Suprapubic skin (tissue), 4 donors: Measurements from ENCODE around the gene CST5. TPM values are rescaled to one million over a fixed set of nuclear protein-coding genes. Genes with fewer than 3 reads are reported as not detected.

ENCODE experiments used
- DNase-seq, 2 donors: peaks; one replicate each; pipeline ENCODE4 v3.0.0-alpha.2; 2019; ENCODE audit warnings: low spot score in 2 of 2
- H3K27ac ChIP-seq: fragments of 200-600 bp; sonication (generic); one replicate; pipeline ENCODE4 v1.5.1; 2019
- H3K27me3 ChIP-seq: fragments of 200-600 bp; sonication (generic); one replicate; pipeline ENCODE4 v1.5.1; 2019
- H3K36me3 ChIP-seq: fragments of 200-600 bp; sonication (generic); one replicate; pipeline ENCODE4 v1.5.1; 2019
- H3K4me1 ChIP-seq: fragments of 200-600 bp; sonication (generic); one replicate; pipeline ENCODE4 v1.5.1; 2019
- H3K4me3 ChIP-seq: fragments of 200-600 bp; sonication (generic); one replicate; pipeline ENCODE4 v1.5.1; 2019; ENCODE audit warnings: mild to moderate bottlenecking
- H3K9me3 ChIP-seq: fragments of 200-600 bp; sonication (generic); one replicate; pipeline ENCODE4 v1.5.1; 2019
- EP300 ChIP-seq: sonication (generic); formaldehyde crosslinking; IDR thresholded peaks from one replicate; pipeline ENCODE4 v1.6.1; 2017; ENCODE audit warnings: antibody characterized with exemption
- POLR2A ChIP-seq, 2 donors: fragments of 450-650 bp; IDR thresholded peaks; one replicate each; pipeline ENCODE4 v1.6.1; 2017; ENCODE audit warnings: antibody characterized with exemption in 2 of 2, mild to moderate bottlenecking in 2 of 2, moderate library complexity in 2 of 2
- POLR2AphosphoS5 ChIP-seq, 3 donors: sonication (generic); formaldehyde crosslinking; IDR thresholded peaks; one replicate each; pipeline ENCODE4 v1.6.1; 2017; ENCODE audit warnings: antibody characterized with exemption in 3 of 3
- WGBS: methylation state at CpG from one replicate; pipeline ENCODE4 v1.1.5; 2018; 5-methylcytosine and 5-hydroxymethylcytosine counted together
- total RNA-seq, 4 donors: library from RNA; depleted of rRNA; stranded (reverse); fragments of >200 nt; gene quantifications; one replicate each; pipeline ENCODE4 v1.1.0, GENCODE V29; 2016
- TF ChIP-seq, protein P1 (sequence below), 2 donors: fragments of 200-600 bp in 1 of 2; fragments of 450-650 bp in 1 of 2; sonication (generic) in 1 of 2; IDR thresholded peaks; one replicate each; pipeline ENCODE4 v1.5.1; 2016 to 2019; ENCODE audit warnings: antibody characterized with exemption in 2 of 2, mild to moderate bottlenecking in 1 of 2, moderate library complexity in 1 of 2

The CST5 gene
- total RNA-seq, 4 donors from 2014 or later, result not detected

GRCh38 chr20:23925789-23926525 is 46.4 kb upstream of the CST5 start:
- no peak overlapping the region for H3K27ac ChIP-seq
- H3K4me3 ChIP-seq, result no peak overlapping the region
- H3K9me3 ChIP-seq, result no peaks in the 10 kb centered on the region
- DNase-seq, result no peak
- no peak for TF ChIP-seq EP300
- no peak for TF ChIP-seq POLR2A (IDR thresholded peaks at IDR 0.05)
- TF ChIP-seq, protein P1, sequence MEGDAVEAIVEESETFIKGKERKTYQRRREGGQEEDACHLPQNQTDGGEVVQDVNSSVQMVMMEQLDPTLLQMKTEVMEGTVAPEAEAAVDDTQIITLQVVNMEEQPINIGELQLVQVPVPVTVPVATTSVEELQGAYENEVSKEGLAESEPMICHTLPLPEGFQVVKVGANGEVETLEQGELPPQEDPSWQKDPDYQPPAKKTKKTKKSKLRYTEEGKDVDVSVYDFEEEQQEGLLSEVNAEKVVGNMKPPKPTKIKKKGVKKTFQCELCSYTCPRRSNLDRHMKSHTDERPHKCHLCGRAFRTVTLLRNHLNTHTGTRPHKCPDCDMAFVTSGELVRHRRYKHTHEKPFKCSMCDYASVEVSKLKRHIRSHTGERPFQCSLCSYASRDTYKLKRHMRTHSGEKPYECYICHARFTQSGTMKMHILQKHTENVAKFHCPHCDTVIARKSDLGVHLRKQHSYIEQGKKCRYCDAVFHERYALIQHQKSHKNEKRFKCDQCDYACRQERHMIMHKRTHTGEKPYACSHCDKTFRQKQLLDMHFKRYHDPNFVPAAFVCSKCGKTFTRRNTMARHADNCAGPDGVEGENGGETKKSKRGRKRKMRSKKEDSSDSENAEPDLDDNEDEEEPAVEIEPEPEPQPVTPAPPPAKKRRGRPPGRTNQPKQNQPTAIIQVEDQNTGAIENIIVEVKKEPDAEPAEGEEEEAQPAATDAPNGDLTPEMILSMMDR (IDR thresholded peaks at IDR 0.05), result no peak
- no peak for TF ChIP-seq POLR2AphosphoS5 (IDR thresholded peaks at IDR 0.05)
- H3K36me3 ChIP-seq, result no peaks in the 10 kb centered on the region
- H3K4me1 ChIP-seq, result peaks cover 3% of the 10 kb centered on the region
- WGBS, result 92% methylated on average over 5 of the region's 6 CpGs
- no peaks in the 10 kb centered on the region for H3K27me3 ChIP-seq

- TF ChIP-seq POLR2A (IDR thresholded peaks at IDR 0.05) (no peak), EP300 (no peak), POLR2AphosphoS5 (IDR thresholded peaks at IDR 0.05) (no peak)
- TF ChIP-seq, protein P1 (IDR thresholded peaks at IDR 0.05), result no peak
- peaks cover 15% of the 10 kb centered on the region for H3K4me1 ChIP-seq
- H3K9me3 ChIP-seq, result no peaks in the 10 kb centered on the region
- H3K27me3 ChIP-seq, result no peaks in the 10 kb centered on the region
- H3K27ac ChIP-seq, result no peak overlapping the region
- no peaks in the 10 kb centered on the region for H3K36me3 ChIP-seq
- WGBS, result 96% methylated on average over 2 of the region's 2 CpGs
- no peak for DNase-seq
- H3K4me3 ChIP-seq, result no peak overlapping the region
These were observed 45.2 kb upstream of the CST5 start for GRCh38 chr20:23924751-23925150.

- Histone ChIP-seq H3K4me1 (peaks cover 23% of the 10 kb centered on the region), H3K4me3 (no peak overlapping the region), H3K9me3 (no peaks in the 10 kb centered on the region), H3K27ac (no peak overlapping the region), H3K27me3 (no peaks in the 10 kb centered on the region), H3K36me3 (no peaks in the 10 kb centered on the region)
- TF ChIP-seq POLR2A (IDR thresholded peaks at IDR 0.05), result no peak
- TF ChIP-seq POLR2AphosphoS5 (IDR thresholded peaks at IDR 0.05), result no peak
- TF ChIP-seq, protein P1 (IDR thresholded peaks at IDR 0.05), result no peak
- no peak for TF ChIP-seq EP300
- DNase-seq, result no peak
- 69% methylated on average over 7 of the region's 7 CpGs for WGBS
These were observed 44.4 kb upstream of the CST5 start for GRCh38 chr20:23923891-23924435.

GRCh38 chr20:23923311-23923710 is 43.8 kb upstream of the CST5 start:
- H3K27ac ChIP-seq, result no peak overlapping the region
- WGBS, result 91% methylated on average over 6 of the region's 6 CpGs
- H3K4me3 ChIP-seq, result no peak overlapping the region
- peaks cover 24% of the 10 kb centered on the region for H3K4me1 ChIP-seq
- TF ChIP-seq POLR2A (IDR thresholded peaks at IDR 0.05) (no peak), EP300 (no peak), POLR2AphosphoS5 (IDR thresholded peaks at IDR 0.05) (no peak)
- TF ChIP-seq, protein P1 (IDR thresholded peaks at IDR 0.05), result no peak
- H3K9me3 ChIP-seq, result no peaks in the 10 kb centered on the region
- no peaks in the 10 kb centered on the region for H3K36me3 ChIP-seq
- no peaks in the 10 kb centered on the region for H3K27me3 ChIP-seq
- no peak for DNase-seq
